ENCODE results near the gene SPATS2. TPM values are rescaled to one million over a fixed set of nuclear protein-coding genes. Genes with fewer than 3 reads are reported as not detected.

The SPATS2 gene
- total and polyA plus RNA-seq, 2 donors (not counting 1 experiment from before 2014, with no cell fraction given) = 22.1 to 43.6 TPM

DNA sequence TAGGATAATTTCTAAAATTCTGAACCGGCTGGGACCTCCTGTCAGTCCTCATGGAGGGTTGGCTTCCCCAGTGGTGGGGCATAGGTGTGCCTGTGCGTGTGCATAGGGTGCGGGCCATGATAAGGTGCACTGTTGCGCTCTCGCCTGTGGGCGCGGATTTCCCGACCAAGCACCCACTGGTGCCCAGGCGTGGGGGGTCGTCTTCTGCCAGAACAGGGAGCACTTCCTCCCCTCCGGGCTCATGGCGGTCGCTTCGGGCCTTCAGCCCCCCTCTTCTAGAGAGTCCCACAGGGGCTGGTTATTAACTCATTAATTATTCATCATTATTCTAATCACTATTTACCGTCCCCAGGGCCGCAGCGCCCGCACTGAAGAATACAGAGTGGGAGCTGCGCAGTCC, 33.0 kb upstream of the SPATS2 start:
- H3K79me2 ChIP-seq (ENCODE audit: control insufficient read depth, insufficient read depth, low read length) = no peaks in the 10 kb centered on the region
- no peak overlapping the region for H3K4me3 ChIP-seq (replicated peaks in 1 of 4; ENCODE audit: control extremely low read depth in 1 of 4, insufficient read depth in 1 of 4, low read depth in 3 of 4, low read length in 4 of 4)
- peaks cover 4% of the 10 kb centered on the region for H3K36me3 ChIP-seq (ENCODE audit: control insufficient read depth, insufficient read depth, low read length)
- H3K27me3 ChIP-seq (ENCODE audit: control insufficient read depth, insufficient read depth, low read length) = peaks cover 29% of the 10 kb centered on the region
- DNase-seq (ENCODE audit: low read depth in 2 of 2) = no peak
- no peaks in the 10 kb centered on the region for H3K4me1 ChIP-seq (ENCODE audit: control insufficient read depth, extremely low read depth, insufficient read depth, low read length)
- no peak overlapping the region for H3K9ac ChIP-seq (ENCODE audit: insufficient read depth, low read length)
- H4K20me1 ChIP-seq (ENCODE audit: control insufficient read depth, extremely low read depth, insufficient read depth, low read length) = no peaks in the 10 kb centered on the region
- TF ChIP-seq, protein P1, sequence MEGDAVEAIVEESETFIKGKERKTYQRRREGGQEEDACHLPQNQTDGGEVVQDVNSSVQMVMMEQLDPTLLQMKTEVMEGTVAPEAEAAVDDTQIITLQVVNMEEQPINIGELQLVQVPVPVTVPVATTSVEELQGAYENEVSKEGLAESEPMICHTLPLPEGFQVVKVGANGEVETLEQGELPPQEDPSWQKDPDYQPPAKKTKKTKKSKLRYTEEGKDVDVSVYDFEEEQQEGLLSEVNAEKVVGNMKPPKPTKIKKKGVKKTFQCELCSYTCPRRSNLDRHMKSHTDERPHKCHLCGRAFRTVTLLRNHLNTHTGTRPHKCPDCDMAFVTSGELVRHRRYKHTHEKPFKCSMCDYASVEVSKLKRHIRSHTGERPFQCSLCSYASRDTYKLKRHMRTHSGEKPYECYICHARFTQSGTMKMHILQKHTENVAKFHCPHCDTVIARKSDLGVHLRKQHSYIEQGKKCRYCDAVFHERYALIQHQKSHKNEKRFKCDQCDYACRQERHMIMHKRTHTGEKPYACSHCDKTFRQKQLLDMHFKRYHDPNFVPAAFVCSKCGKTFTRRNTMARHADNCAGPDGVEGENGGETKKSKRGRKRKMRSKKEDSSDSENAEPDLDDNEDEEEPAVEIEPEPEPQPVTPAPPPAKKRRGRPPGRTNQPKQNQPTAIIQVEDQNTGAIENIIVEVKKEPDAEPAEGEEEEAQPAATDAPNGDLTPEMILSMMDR (conservative IDR thresholded peaks at IDR 0.05 in 1 of 2, IDR thresholded peaks at IDR 0.05 in 1 of 2; ENCODE audit: low read depth in 1 of 2, low read length in 2 of 2) = no peak
- no peaks in the 10 kb centered on the region for H3K9me3 ChIP-seq (ENCODE audit: control insufficient read depth, insufficient read depth, low read depth, low read length)
- H3K4me2 ChIP-seq (ENCODE audit: extremely low read depth, insufficient read depth, low read length) = no peak overlapping the region
- H2AFZ ChIP-seq (ENCODE audit: low read length) = no peak overlapping the region
- H3K27ac ChIP-seq (ENCODE audit: insufficient read depth, low read length) = no peak overlapping the region

DNA sequence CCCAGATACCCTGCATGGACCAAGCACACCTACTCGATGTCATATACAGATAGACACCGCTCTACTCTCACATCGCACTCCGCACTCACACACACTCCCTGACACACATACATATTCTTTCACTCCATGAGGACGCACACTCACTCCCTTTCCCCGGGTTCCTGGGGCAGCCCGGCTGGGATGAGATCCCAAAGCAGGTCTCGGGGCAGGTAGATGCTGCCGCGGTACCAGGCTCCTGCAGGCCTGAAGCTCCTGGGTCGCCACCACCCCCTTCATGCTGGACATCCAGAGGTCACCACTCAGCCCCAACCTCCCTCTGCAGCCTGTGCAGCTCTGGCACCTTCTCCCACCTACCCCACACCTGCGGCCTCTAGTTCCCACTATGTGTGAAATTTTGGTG, 32.6 kb upstream of the SPATS2 start:
- no peaks in the 10 kb centered on the region for H4K20me1 ChIP-seq (ENCODE audit: control insufficient read depth, extremely low read depth, insufficient read depth, low read length)
- H3K27me3 ChIP-seq (ENCODE audit: control insufficient read depth, insufficient read depth, low read length) = peaks cover 31% of the 10 kb centered on the region
- H3K9ac ChIP-seq (ENCODE audit: insufficient read depth, low read length) = no peak overlapping the region
- no peaks in the 10 kb centered on the region for H3K4me1 ChIP-seq (ENCODE audit: control insufficient read depth, extremely low read depth, insufficient read depth, low read length)
- TF ChIP-seq EZH2 (IDR thresholded peaks at IDR 0.05; ENCODE audit: low read length, missing control alignments) = no peak
- TF ChIP-seq, protein P1 (conservative IDR thresholded peaks at IDR 0.05 in 1 of 2, IDR thresholded peaks at IDR 0.05 in 1 of 2; ENCODE audit: low read depth in 1 of 2, low read length in 2 of 2) = no peak
- H3K79me2 ChIP-seq (ENCODE audit: control insufficient read depth, insufficient read depth, low read length) = no peaks in the 10 kb centered on the region
- H3K36me3 ChIP-seq (ENCODE audit: control insufficient read depth, insufficient read depth, low read length) = peaks cover 2% of the 10 kb centered on the region
- H3K4me3 ChIP-seq (replicated peaks in 1 of 4; ENCODE audit: control extremely low read depth in 1 of 4, insufficient read depth in 1 of 4, low read depth in 3 of 4, low read length in 4 of 4) = no peak overlapping the region
- no peak overlapping the region for H3K4me2 ChIP-seq (ENCODE audit: extremely low read depth, insufficient read depth, low read length)
- no peak overlapping the region for H3K27ac ChIP-seq (ENCODE audit: insufficient read depth, low read length)
- H3K9me3 ChIP-seq (ENCODE audit: control insufficient read depth, insufficient read depth, low read depth, low read length) = no peaks in the 10 kb centered on the region
- H2AFZ ChIP-seq (ENCODE audit: low read length) = no peak overlapping the region
- DNase-seq (ENCODE audit: low read depth in 2 of 2) = no peak

DNA sequence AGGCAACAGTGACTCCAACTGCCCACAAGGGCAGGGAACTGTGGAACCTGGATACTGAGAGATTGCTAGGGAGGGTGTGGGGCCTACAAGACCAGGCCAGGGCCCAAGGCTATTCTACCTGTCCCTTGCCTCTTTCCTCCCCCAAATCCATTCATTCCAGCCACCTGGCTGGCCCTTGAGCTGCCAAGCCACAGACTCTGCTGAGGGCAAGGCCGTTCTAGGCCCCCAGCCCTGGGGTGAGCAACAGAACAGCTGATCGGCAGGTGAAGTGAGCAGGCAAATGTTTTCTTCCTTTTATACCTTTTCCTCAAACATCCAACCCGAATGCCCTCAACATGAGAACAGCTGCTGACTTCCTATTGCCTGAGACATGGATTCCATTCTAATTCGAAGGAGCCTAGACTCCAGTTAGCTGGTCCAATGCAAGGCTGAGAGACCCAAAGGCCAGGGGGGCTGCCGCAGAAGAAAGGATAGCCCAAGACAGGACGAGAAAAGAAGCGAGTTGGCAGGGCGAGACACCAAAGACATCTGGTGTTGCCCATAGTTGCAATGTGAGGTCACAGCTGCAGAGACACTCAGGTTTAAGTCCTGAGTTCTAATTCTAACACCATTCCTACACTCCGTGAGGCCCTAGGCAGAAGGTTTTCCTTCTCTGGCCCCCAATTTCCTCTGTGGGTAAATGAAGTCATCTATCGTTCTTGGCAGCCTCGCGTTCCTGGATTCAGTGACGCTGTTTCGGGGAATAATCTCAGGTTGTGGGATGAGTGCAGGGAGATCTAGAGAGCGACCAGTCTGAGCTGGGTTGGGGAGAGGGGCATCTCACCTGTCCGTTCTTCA, 31.9 kb upstream of the SPATS2 start:
- no peaks in the 10 kb centered on the region for H3K4me1 ChIP-seq (ENCODE audit: control insufficient read depth, extremely low read depth, insufficient read depth, low read length)
- H2AFZ ChIP-seq (ENCODE audit: low read length) = no peak overlapping the region
- H3K4me2 ChIP-seq (ENCODE audit: extremely low read depth, insufficient read depth, low read length) = no peak overlapping the region
- H3K36me3 ChIP-seq (ENCODE audit: control insufficient read depth, insufficient read depth, low read length) = peaks cover 2% of the 10 kb centered on the region
- no peaks in the 10 kb centered on the region for H3K9me3 ChIP-seq (ENCODE audit: control insufficient read depth, insufficient read depth, low read depth, low read length)
- TF ChIP-seq EZH2 (IDR thresholded peaks at IDR 0.05; ENCODE audit: low read length, missing control alignments) = no peak
- TF ChIP-seq, protein P1 (conservative IDR thresholded peaks at IDR 0.05 in 1 of 2, IDR thresholded peaks at IDR 0.05 in 1 of 2; ENCODE audit: low read depth in 1 of 2, low read length in 2 of 2) = no peak
- no peaks in the 10 kb centered on the region for H4K20me1 ChIP-seq (ENCODE audit: control insufficient read depth, extremely low read depth, insufficient read depth, low read length)
- no peak overlapping the region for H3K4me3 ChIP-seq (replicated peaks in 1 of 4; ENCODE audit: control extremely low read depth in 1 of 4, insufficient read depth in 1 of 4, low read depth in 3 of 4, low read length in 4 of 4)
- no peak overlapping the region for H3K9ac ChIP-seq (ENCODE audit: insufficient read depth, low read length)
- no peak overlapping the region for H3K27ac ChIP-seq (ENCODE audit: insufficient read depth, low read length)
- peaks cover 35% of the 10 kb centered on the region for H3K27me3 ChIP-seq (ENCODE audit: control insufficient read depth, insufficient read depth, low read length)
- DNase-seq (ENCODE audit: low read depth in 2 of 2) = no peak
- no peaks in the 10 kb centered on the region for H3K79me2 ChIP-seq (ENCODE audit: control insufficient read depth, insufficient read depth, low read length)
